Measurements from ENCODE around the gene RBM15. TPM values are rescaled to one million over a fixed set of nuclear protein-coding genes. Genes with fewer than 3 reads are reported as not detected.

The RBM15 gene
- total and polyA plus RNA-seq, 2 experiments from 2014 or later = 20.8 to 84.0 TPM

DNA sequence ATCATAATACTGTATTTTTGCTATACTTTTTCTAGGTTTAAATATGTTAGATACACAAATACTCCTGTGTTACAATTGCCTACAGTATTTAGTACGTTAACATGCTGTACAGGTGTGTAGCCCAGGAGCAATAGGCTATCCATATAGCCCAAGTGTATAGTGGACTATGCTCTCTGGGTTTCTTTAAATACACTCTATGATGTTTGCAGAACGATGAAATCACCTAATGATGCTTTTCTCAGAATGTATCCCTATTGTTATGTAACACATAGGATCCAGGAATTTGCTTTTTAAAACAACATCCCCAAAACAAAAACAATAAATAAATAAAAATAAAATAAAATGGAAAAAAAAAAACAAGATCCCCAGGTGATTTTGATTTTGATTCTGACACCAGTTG, 18.1 kb upstream of the RBM15 start:
- Mint-ChIP-seq H3K4me1 (no peaks in the 10 kb centered on the region), H3K27ac (no peak overlapping the region), H3K27me3 (ENCODE audit: insufficient read depth, low read depth, poor library complexity) (peaks cover 2% of the 10 kb centered on the region), H3K4me3 (no peak overlapping the region), H3K9me3 (no peaks in the 10 kb centered on the region), H3K36me3 (ENCODE audit: low read depth) (no peaks in the 10 kb centered on the region)
- Histone ChIP-seq H3K4me1 (ENCODE audit: insufficient read depth) (no peaks in the 10 kb centered on the region), H3K27me3 (ENCODE audit: insufficient read depth) (no peaks in the 10 kb centered on the region), H3K9me2 (ENCODE audit: insufficient read depth) (no peaks in the 10 kb centered on the region), H4K20me1 (replicated peaks; ENCODE audit: insufficient read depth) (no peaks in the 10 kb centered on the region), H3K4me2 (no peak overlapping the region), H3K36me3 (ENCODE audit: insufficient read depth) (no peaks in the 10 kb centered on the region), H3K27ac (ENCODE audit: low read depth) (no peak overlapping the region), H2AFZ (no peak overlapping the region), H3F3A (replicated peaks; ENCODE audit: low read depth) (no peaks in the 10 kb centered on the region), H3K79me2 (replicated peaks; ENCODE audit: insufficient read depth) (no peaks in the 10 kb centered on the region), H3K4me3 (no peak overlapping the region)
- no peak for TF ChIP-seq CREB1 (CRISPR knock-in tag; IDR thresholded peaks at IDR 0.05; ENCODE audit: low read depth)
- no peak for TF ChIP-seq EZH2 (IDR thresholded peaks at IDR 0.05; ENCODE audit: low read depth, unreplicated experiment)
- TF ChIP-seq ZNF331 (CRISPR knock-in tag; IDR thresholded peaks at IDR 0.05; ENCODE audit: low read depth) = no peak
- TF ChIP-seq, protein P1, sequence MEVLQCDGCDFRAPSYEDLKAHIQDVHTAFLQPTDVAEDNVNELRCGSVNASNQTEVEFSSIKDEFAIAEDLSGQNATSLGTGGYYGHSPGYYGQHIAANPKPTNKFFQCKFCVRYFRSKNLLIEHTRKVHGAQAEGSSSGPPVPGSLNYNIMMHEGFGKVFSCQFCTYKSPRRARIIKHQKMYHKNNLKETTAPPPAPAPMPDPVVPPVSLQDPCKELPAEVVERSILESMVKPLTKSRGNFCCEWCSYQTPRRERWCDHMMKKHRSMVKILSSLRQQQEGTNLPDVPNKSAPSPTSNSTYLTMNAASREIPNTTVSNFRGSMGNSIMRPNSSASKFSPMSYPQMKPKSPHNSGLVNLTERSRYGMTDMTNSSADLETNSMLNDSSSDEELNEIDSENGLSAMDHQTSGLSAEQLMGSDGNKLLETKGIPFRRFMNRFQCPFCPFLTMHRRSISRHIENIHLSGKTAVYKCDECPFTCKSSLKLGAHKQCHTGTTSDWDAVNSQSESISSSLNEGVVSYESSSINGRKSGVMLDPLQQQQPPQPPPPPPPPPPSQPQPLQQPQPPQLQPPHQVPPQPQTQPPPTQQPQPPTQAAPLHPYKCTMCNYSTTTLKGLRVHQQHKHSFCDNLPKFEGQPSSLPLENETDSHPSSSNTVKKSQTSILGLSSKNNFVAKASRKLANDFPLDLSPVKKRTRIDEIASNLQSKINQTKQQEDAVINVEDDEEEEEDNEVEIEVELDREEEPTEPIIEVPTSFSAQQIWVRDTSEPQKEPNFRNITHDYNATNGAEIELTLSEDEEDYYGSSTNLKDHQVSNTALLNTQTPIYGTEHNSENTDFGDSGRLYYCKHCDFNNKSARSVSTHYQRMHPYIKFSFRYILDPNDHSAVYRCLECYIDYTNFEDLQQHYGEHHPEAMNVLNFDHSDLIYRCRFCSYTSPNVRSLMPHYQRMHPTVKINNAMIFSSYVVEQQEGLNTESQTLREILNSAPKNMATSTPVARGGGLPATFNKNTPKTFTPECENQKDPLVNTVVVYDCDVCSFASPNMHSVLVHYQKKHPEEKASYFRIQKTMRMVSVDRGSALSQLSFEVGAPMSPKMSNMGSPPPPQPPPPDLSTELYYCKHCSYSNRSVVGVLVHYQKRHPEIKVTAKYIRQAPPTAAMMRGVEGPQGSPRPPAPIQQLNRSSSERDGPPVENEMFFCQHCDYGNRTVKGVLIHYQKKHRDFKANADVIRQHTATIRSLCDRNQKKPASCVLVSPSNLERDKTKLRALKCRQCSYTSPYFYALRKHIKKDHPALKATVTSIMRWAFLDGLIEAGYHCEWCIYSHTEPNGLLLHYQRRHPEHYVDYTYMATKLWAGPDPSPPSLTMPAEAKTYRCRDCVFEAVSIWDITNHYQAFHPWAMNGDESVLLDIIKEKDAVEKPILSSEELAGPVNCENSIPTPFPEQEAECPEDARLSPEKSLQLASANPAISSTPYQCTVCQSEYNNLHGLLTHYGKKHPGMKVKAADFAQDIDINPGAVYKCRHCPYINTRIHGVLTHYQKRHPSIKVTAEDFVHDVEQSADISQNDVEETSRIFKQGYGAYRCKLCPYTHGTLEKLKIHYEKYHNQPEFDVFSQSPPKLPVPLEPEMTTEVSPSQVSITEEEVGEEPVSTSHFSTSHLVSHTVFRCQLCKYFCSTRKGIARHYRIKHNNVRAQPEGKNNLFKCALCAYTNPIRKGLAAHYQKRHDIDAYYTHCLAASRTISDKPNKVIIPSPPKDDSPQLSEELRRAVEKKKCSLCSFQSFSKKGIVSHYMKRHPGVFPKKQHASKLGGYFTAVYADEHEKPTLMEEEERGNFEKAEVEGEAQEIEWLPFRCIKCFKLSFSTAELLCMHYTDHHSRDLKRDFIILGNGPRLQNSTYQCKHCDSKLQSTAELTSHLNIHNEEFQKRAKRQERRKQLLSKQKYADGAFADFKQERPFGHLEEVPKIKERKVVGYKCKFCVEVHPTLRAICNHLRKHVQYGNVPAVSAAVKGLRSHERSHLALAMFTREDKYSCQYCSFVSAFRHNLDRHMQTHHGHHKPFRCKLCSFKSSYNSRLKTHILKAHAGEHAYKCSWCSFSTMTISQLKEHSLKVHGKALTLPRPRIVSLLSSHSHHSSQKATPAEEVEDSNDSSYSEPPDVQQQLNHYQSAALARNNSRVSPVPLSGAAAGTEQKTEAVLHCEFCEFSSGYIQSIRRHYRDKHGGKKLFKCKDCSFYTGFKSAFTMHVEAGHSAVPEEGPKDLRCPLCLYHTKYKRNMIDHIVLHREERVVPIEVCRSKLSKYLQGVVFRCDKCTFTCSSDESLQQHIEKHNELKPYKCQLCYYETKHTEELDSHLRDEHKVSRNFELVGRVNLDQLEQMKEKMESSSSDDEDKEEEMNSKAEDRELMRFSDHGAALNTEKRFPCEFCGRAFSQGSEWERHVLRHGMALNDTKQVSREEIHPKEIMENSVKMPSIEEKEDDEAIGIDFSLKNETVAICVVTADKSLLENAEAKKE (CRISPR knock-in tag; IDR thresholded peaks at IDR 0.05) = no peak
- no peak for TF ChIP-seq EZH2phosphoT487 (IDR thresholded peaks at IDR 0.05; ENCODE audit: unreplicated experiment)
- TF ChIP-seq, protein P2, sequence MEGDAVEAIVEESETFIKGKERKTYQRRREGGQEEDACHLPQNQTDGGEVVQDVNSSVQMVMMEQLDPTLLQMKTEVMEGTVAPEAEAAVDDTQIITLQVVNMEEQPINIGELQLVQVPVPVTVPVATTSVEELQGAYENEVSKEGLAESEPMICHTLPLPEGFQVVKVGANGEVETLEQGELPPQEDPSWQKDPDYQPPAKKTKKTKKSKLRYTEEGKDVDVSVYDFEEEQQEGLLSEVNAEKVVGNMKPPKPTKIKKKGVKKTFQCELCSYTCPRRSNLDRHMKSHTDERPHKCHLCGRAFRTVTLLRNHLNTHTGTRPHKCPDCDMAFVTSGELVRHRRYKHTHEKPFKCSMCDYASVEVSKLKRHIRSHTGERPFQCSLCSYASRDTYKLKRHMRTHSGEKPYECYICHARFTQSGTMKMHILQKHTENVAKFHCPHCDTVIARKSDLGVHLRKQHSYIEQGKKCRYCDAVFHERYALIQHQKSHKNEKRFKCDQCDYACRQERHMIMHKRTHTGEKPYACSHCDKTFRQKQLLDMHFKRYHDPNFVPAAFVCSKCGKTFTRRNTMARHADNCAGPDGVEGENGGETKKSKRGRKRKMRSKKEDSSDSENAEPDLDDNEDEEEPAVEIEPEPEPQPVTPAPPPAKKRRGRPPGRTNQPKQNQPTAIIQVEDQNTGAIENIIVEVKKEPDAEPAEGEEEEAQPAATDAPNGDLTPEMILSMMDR (conservative IDR thresholded peaks at IDR 0.05; ENCODE audit: low read depth in 2 of 2) = no peak
- no peak for TF ChIP-seq STAT1 (IDR thresholded peaks at IDR 0.05; ENCODE audit: unreplicated experiment)
- no peak for TF ChIP-seq POLR2AphosphoS5 (IDR thresholded peaks at IDR 0.05; ENCODE audit: low read depth)
- TF ChIP-seq NANOG (IDR thresholded peaks at IDR 0.05; ENCODE audit: borderline replicate concordance) = no peak
- TF ChIP-seq, protein P3, sequence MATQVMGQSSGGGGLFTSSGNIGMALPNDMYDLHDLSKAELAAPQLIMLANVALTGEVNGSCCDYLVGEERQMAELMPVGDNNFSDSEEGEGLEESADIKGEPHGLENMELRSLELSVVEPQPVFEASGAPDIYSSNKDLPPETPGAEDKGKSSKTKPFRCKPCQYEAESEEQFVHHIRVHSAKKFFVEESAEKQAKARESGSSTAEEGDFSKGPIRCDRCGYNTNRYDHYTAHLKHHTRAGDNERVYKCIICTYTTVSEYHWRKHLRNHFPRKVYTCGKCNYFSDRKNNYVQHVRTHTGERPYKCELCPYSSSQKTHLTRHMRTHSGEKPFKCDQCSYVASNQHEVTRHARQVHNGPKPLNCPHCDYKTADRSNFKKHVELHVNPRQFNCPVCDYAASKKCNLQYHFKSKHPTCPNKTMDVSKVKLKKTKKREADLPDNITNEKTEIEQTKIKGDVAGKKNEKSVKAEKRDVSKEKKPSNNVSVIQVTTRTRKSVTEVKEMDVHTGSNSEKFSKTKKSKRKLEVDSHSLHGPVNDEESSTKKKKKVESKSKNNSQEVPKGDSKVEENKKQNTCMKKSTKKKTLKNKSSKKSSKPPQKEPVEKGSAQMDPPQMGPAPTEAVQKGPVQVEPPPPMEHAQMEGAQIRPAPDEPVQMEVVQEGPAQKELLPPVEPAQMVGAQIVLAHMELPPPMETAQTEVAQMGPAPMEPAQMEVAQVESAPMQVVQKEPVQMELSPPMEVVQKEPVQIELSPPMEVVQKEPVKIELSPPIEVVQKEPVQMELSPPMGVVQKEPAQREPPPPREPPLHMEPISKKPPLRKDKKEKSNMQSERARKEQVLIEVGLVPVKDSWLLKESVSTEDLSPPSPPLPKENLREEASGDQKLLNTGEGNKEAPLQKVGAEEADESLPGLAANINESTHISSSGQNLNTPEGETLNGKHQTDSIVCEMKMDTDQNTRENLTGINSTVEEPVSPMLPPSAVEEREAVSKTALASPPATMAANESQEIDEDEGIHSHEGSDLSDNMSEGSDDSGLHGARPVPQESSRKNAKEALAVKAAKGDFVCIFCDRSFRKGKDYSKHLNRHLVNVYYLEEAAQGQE (IDR thresholded peaks at IDR 0.05; ENCODE audit: unreplicated experiment) = no peak
- no peak for TF ChIP-seq JUNB (IDR thresholded peaks at IDR 0.05; ENCODE audit: unreplicated experiment)
- no peak for TF ChIP-seq ZNF114 (CRISPR knock-in tag; IDR thresholded peaks at IDR 0.05)
- TF ChIP-seq, protein P4, sequence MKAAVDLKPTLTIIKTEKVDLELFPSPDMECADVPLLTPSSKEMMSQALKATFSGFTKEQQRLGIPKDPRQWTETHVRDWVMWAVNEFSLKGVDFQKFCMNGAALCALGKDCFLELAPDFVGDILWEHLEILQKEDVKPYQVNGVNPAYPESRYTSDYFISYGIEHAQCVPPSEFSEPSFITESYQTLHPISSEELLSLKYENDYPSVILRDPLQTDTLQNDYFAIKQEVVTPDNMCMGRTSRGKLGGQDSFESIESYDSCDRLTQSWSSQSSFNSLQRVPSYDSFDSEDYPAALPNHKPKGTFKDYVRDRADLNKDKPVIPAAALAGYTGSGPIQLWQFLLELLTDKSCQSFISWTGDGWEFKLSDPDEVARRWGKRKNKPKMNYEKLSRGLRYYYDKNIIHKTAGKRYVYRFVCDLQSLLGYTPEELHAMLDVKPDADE (IDR thresholded peaks at IDR 0.05) = no peak
- ATAC-seq = no peak
- no peak for DNase-seq (ENCODE audit: low spot score)
